ENCODE measurements around the gene SPATA20.

- TF ChIP-seq CTCF (IDR thresholded peaks at IDR 0.05): no peak
- no peak for TF ChIP-seq ZFX (IDR thresholded peaks at IDR 0.05; ENCODE audit: borderline replicate concordance)
These were observed 15.4 kb upstream of the SPATA20 start for GRCh38 chr17:50531428-50532025.
